Choroid plexus epithelial cell (primary cell): Measurements from ENCODE around the gene CNOT4.

Experiments used
- DNase-seq: peaks from one replicate; pipeline ENCODE4 v3.0.0-alpha.2; 2010; ENCODE audit warnings: low read depth
- H3K4me3 ChIP-seq: 2 replicates; pipeline ENCODE4 v1.5.1; 2011; ENCODE audit warnings: low read depth, mild to moderate bottlenecking, control low read depth, low read length, moderate library complexity
- CTCF ChIP-seq: conservative IDR thresholded peaks from 2 replicates; pipeline ENCODE4 v1.5.1; 2011; ENCODE audit warnings: low read depth, mild to moderate bottlenecking, control low read depth, inconsistent platforms, low read length, moderate library complexity

The CNOT4 gene

GRCh38 chr7:135348493-135348892 is 161.4 kb downstream of the CNOT4 start:
- no peak overlapping the region for H3K4me3 ChIP-seq
- TF ChIP-seq CTCF = no peak
- no peak for DNase-seq

DNA sequence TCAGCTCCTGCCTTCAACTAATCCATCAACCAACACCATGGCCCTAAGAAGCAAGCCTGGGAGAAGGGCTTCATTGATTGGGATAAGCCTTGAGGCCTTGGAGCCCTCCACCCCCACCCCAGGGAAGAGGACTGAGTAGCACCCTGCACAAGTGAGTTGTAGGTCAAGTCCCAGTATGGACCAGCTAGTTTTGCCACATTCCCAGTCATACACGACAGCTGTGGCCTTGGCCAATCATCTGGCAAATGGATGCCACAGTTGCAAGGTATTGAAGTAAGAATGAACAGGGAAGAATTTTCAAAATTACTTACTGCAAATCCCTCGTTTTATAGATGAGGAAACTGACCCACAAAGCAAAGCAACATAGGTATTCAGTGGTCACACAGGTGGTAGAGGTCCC is 166.5 kb downstream of the CNOT4 start:
- DNase-seq = no peak
- H3K4me3 ChIP-seq = no peak overlapping the region
- no peak for TF ChIP-seq CTCF

- no peak overlapping the region for H3K4me3 ChIP-seq
- TF ChIP-seq CTCF = no peak
- peak; percentile 12 for DNase-seq
Observed at GRCh38 chr7:135342887-135343286, 167.0 kb downstream of the CNOT4 start.

- no peak for TF ChIP-seq CTCF
- no peak for DNase-seq
Observed at GRCh38 chr7:135341049-135341448, 168.9 kb downstream of the CNOT4 start.

DNA sequence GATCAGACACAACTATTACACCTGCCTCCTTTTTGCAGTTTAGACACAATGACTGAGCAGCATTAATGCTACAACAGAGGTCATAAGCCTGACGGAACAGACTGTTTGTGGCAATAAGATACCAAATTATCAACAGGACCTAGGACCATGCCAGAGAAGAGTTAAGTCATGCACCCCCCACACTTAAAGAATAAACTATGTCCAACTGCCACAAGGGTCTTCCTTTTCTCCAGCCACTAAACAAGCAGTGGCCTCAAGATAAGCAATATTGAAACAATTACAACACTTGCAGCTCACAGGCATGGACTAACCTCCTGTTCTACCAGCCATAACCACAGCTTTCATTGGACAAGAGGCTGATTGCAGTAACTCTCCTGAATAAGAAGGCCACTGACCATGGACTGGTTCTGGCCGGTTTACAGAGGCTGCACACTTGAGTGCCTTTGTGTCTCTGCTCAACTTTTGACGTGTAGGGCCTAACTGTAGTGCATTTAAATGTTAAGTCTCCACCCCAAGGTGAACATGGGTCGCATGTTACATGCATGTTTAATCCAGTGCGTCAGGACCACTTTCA is 171.8 kb downstream of the CNOT4 start:
- DNase-seq = no peak
- TF ChIP-seq CTCF = no peak
- H3K4me3 ChIP-seq = no peak overlapping the region

More at GRCh38 chr7:135341049-135341448, 168.9 kb downstream of the CNOT4 start:
- no peak overlapping the region for H3K4me3 ChIP-seq

DNA sequence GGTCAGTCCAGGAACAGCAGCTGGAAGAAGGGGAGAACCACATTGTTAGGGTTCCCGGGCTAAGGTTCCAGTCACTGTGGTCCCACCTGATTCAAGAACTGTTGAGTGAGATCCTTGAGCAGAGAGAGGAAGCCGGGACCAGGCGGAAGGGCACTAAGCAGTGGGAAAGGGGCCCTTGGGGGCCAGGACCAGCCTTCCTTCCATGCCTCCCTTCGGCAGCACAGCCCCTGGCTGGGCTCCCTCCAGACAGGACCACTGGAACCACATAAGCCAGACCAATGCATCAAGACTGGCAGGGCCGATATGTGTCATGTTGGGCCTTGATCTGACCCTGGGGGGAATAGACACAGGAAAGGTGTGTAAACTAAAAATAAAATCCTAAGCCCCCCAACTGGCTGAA is 172.4 kb downstream of the CNOT4 start:
- TF ChIP-seq CTCF = no peak
- DNase-seq = no peak
- H3K4me3 ChIP-seq = no peak overlapping the region

DNA sequence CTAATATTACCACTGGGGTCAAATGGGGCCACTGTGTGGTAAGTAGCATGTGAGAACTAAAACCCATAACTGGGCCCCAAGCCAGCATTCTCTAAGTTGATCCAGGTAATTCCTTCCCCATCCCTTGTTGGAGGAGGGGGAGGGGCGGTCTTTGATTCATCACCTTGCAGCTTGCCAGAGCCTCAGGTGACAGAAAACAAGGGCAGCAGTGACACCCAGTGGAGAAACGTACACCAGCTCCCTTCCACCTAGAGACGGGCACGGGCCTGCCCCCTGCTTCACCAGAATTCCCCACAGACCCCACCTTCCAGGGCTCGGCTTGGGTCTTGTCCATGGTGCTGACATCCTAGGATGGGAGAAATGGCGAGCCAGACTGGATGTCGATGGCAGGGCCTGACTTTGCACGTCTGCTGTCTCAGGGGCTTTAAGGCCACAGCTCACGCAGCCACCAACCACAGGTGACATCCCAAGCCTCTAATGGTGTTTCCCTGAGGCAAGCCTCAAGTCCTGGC is 174.2 kb downstream of the CNOT4 start:
- H3K4me3 ChIP-seq = no peak overlapping the region
- DNase-seq = peak; percentile 68
- TF ChIP-seq CTCF = peak; percentile 58
